Stimulated activated CD8-positive, alpha-beta memory T cell treated with anti-CD3 and anti-CD28 coated beads, Interleukin-4, amount 100 ng/mL, for 24 hours (primary cell): ENCODE results near the gene ANKS6.

Source experiments
- DNase-seq: peaks from one replicate; pipeline ENCODE4 v3.0.0-alpha.2; 2020; ENCODE audit warnings: low read depth

Gene ANKS6

DNA sequence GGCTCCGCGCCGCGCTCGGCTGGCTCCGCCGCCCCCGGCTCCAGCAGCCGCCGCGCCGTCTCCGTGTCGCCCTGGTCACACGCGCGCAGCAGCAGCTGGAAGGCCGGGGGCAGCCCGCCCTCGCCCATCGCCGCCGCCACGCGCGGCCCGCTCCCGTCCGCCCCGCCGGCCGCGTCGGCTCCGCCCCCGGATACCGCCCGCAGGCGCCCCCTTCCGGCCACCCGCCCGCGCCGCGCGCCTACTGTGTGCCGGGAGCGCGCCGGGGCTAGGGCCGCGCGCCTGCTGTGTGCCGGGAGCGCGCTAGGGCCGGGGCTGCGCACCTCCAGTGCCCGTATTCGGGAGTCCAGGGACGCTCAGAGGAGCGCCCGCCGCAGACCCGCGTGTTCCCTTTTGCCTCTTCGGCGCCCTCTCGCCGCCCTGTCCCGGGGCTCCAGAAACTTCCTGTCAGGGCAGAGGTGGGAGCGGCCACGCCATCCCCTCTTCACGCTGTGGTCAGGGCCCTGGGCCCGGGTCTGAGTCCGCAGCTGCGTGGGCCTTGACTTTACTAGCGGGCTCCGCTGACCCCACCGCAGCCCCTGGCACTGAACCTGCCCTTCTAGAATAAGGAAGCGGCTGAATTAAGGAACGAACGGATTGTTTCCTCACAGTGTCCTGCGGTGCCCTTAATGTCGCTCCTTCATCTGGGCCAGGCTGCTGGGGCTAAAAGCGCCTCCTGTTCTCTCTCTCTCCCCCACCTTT is at the start of gene ANKS6:
Gene ANKS6 (minus strand): TSS at position 192 of the 738 bp plus-strand sequence. CDS start 64 bp downstream, at position 128.
- peak; percentile 68 for DNase-seq

DNA sequence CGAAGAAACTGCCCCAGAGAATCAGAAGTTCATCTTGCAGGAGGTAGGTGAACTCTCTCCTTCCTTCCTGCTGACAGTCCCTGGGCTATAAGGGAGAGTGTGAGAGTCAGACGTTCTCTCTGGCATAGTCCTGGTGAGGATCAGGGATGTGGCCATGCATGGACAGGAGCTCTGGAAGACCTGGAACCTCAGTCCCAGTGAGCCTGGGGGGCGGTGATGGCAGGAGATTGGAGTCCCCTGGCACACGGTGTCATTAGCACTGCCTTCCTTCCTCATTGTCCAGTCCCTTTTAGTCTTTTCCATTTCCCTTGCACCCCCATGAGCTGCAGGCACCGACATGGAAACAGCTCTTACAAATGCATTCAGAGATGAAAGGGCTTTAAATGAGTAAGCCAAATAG is 49.7 kb upstream of the ANKS6 start:
- no peak for DNase-seq

DNA sequence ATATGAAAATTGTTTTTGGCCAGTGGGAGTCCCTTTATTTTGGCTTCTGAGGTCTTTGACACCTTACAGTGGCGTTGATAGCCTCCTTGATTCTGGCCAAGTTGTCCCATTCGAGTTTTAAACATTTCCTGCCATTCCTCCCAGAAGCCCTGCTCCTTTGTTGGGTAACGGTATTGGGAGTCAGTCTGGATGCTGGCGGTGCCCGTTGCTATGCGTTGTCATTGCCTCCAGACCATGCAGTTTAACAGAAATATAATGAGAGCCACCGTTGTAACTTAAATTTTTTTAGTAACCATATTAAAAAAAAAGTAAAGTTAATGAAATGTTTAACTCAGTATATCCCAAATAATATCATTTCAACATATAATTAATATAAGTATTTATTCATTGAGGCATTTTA is 46.2 kb upstream of the ANKS6 start:
- DNase-seq: no peak

DNA sequence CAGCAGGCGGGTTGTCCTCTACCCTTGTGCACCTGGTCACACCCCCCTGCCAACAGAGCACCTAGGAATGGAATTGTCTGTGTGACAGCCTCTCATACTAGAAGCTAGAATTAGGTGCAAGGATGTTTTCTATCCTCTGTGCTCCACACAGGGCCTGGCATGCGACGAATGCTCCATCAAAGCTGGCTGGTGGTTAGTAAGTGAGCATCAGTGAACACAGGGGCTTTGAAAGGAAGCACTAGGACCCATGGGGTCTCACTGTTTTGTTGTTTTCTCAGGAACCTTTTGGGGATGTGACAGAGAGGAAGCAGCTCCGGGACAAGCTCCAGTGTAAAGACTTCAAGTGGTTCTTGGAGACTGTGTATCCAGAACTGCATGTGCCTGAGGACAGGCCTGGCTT is 43.4 kb upstream of the ANKS6 start:
- DNase-seq: no peak

DNA sequence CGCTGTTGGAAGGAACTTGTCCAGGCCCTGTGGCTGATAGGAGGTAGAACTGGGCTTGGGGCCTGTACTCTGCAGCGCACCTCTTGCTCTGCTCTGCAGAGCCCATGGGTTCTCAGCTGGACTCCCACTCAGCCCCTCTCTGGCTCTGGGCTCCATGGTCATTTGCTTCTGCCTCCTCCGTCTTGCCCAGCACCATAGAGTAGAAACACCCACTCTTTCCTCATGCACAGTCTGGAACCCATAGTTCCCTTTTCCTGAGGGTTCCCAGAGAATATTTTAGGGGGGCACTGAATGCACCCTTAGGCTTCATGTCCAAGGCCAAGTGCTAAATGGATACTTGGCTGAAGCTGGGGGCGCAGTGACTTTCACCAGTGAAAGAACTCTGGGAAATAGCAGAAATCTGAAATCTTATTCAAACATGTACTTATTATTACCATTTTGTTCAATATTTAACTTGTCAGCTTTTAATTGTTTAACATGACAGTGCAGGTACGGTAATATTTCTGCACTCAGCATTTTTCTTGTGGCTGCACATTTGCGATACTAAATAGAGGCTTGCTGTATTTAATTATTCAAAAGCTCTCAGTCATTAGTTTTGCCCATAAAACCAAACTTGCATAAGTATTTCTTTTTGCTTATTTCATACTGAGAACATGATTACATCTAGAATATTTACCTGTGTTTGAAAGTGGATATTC is 42.7 kb upstream of the ANKS6 start:
- no peak for DNase-seq

DNA sequence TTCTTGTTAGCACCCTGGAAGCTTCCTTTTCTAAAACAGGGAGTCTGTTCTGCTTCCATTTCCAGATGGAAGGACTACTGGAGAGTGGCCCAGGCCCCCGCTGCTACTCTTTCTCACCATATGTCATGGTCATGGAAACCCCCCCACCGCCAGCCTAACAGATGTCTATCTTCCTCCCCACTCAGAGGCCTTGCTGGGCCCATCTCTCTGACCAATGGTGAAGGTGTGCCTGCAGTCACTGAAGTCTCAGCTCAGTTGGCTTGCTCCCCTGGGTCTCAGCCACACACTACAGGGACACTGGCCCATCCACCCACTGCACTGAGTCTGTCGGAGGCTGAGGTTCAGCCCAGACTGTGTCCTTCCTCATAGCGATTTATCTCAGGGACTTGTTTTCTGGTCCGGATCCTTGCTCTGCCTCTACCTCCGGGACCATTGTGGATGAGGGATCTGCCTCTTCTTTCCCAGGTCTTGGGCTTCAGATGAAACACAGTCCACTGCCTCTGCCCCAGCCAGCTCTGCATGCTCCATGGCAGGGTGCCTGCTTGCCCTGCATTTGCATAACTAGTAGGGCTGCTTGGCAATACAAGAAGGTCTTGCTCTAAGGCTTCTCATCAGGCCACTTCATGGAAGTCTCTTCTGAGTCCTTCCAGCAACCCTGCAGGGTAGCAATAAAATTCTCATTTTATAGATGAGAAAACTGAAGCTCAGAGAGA is 42.0 kb upstream of the ANKS6 start:
- no peak for DNase-seq

DNA sequence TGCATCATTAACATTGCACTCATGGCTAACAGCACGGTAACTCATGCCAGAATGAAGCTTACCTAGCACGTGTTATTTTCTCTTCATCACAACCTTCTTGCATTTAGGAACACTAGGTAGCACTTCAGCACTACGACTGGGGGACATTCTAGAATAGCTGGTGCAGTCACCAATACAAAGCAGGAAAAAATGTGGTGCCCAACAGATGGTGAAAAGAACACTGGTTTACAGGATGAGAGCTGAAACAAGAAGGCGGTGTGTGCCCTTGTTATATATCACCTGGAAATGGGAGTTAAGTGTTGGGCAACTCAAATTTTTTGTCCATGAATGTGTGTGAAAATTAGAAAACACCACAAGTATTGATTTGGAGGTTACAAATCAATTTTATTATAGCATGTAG is 41.2 kb upstream of the ANKS6 start:
- DNase-seq: no peak

DNA sequence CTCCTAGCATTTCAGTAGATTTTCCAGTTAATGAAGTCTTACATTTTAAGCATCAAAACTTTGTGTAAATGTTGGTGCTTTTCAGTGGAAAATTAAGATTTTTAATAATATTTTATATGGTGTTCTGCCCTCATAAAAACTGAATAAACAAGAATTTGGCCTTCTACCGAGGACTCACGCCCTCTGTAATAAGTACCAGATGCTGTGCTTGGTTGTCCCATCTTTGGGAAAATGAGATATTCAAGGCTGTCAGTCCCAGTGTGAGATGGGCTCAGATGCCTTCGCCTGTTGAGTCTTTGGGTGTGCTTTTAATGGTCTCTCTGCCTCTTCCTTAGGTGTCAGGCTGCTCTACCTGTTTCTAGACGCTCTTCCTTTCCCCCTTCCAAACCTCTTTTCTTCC is 39.9 kb upstream of the ANKS6 start:
- no peak for DNase-seq

DNA sequence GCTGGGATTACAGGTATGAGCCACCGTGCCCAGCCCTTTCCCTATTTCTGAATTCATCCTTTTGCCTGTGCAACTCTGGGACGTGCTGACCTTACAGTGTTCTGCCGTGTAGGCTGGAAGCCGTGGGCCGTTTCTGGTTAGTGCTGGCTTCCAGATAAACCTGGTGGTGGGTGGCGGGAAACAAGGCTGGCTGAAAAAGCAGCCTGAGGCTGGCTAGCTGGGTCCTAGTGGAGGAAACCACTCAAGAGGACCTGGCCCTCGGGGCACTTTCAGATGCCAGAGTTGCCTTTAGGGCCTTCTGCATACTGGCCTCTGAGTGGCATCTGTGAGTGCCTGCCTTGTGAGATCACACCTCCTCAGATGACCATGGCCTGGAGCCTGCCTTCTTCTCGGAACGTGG is 38.0 kb upstream of the ANKS6 start:
- no peak for DNase-seq

DNA sequence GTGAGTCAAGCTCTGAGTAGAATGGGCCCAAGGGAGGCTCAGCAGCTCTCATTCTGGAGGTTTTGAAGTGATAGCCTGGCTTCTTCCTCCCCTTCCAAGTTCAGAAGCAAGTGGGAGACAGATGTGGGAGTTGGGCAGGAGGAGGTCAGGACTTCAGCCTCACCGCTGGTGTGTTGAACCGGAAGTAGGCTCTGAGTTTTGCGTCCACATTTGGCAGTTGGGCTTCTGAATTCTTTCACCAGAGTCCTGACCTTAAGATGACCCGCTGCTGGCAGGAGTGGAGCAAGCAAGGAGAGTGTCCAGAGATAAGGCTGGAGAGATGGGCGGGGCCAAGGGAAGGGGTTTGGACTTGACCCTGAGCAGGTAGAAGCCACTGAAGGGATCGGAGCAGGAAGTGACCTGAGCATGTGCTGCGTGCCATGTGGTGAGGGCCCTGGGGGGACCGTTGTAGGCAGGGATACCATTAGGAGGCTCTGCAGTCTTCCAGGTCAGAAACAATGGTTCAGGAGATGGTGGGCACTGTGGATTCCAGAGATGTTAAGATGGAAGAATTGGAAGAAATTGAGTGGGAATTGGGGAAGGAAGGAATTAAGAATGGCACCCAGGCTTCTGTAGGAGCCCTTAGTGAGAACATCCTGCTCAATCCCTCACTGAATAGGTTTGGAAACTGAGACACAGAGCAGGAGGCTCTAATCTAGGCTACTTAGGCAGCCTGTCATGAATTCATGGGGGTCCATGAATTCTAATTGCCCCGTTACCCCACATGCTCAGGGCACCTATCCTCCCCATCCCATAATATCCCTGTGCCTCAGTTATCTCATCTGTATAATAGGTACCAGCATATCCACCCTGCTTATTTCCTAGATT is 37.0 kb upstream of the ANKS6 start:
- DNase-seq: no peak

DNA sequence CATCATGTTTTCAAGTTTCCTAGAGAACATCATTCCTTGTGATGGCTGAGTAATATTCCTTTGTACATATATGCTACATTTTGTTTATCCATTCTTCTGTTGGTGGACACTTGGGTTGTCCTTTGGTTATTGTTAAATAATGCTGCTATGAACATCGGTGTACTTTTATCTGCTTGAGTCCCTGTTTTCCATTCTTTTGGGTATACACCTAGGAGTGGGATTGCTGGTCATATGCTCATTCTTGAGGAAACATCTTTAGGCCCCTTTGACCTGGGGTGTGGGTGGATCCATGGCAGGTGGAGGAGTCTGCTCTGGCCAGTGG is 36.4 kb upstream of the ANKS6 start:
- DNase-seq: no peak

DNA sequence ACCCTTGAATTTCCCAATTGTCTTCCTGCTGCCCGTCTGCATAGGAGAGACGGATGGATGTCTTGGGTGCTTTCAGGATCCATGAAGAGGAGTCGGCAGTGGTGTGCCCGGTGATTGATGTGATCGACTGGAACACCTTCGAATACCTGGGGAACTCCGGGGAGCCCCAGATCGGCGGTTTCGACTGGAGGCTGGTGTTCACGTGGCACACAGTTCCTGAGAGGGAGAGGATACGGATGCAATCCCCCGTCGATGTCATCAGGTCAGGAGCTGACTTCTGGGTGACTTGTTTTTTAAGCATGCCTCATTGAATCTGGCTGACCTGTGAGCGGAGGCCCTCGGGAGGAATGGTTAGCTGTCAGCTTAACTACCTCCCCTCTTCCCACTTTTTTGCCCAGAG is 35.3 kb upstream of the ANKS6 start:
- DNase-seq: no peak

DNA sequence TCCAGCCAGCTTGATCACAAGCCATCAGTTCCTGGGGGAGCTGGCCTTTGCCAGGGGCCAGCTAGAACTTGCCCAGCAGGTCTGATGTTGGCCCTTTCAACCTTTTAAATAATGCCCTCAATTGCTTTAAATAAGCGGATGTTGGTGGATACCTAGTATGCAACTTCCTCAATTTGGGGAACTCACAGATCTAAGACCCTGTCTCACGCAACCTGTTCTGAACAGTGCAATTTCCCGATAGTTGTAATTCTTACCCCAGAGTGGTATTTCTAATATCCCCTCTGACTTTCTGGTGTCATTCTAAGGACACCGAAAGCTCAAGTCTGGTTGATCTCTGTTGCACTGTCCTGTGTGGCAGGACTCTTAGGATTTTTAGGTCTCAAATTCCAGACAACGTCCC is 34.2 kb upstream of the ANKS6 start:
- DNase-seq: no peak

DNA sequence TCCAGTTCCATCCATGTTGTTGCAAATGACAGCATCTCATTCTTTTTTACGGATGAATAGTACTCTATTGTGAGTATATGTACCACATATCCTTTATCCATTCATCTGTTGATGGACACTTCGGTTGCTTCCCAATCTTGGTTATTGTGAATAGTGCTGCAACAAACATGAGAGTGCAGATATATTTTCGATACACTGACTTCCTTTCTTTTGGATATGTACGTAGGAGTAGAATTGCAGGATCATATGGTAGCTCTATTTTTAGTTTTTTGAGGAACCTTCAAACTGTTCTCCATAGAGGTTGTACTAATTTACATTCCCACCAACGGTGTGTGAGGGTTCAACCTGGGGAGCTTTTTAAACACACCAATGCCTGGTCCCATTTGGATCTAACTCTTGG is 33.4 kb upstream of the ANKS6 start:
- no peak for DNase-seq

DNA sequence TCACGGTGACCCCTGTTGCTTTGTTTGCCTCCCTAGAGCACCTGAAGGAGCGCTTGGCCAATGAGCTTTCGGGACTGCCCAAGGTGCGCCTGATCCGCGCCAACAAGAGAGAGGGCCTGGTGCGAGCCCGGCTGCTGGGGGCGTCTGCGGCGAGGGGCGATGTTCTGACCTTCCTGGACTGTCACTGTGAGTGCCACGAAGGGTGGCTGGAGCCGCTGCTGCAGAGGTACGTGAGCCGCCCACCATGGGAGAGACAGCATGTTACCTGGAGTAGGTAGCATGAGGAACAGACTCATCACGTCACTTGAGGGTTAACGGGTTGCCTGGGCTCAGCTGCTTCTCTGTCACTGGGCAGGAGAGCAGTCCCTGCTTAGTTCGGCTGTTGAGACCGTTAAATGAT is 30.4 kb upstream of the ANKS6 start:
- DNase-seq: no peak

DNA sequence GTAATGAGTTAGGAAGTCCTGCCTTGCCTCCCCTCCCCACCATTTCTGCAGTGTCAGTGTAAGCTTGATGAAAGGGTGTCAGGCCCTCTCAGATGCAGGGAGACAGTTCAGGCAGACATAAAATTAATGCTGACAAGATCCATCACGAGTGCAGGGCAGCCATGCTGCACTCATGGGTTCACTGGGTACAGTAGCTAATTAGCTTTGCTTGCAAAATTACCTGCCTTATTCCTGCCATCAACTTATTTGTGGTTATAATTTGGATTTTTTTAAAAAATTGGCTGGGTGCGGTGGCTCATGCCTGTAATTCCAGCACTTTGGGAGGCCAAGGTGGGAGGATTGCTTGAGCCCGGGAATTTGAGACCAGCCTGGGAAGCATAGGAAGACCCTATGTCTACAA is 29.1 kb upstream of the ANKS6 start:
- DNase-seq: no peak

DNA sequence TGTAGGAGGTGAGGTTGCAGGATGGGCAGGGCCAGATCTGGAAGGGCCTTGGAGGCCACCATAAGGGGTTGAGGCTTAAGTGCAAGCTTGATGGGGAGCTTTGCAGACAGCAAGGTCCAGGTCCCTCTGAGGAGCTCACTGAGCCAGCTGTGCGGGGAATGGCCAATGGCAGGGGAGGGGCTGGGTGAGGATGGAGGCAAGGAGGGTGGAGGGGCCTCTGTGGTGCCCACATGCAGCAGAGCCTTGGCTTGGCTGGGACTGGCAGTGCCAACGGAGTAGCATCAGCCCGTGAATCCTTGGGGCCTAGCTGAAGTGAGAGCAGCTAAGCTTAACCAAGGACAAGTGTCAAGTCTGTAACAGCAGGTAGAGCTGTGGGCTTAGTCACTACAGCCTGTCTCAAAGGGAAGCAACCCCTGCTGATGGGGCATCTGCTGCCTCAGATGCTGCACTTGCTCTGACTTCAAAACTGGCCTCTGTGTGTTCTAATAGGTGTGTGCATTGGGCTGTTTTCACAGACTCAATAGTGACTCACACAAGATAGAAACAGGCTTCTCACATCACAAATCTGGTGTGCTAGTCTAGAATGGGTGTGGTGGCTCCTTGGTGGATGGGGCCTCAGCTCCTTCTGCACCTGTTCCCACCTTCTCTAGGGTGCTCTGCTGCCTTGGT is 27.4 kb upstream of the ANKS6 start:
- DNase-seq: no peak

DNA sequence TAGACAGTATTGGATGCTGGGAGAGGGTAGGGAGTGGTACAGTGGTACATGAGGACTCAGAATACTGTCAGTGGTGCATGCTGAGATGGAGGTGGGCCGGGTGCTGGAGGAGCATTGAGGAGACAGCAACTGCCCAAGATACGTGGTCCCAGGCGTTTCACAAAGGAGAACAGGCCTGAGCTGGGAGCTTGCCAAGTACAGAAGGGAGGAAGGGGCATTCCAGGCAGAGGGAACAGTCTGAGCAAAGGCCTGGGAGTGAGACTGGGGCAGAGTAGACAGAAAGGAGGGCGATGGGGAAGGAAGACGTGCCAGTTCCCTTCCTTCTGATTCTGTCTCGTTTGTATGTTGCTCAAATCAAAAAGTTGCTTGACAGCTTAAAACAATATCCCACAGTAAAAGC is 26.3 kb upstream of the ANKS6 start:
- no peak for DNase-seq

DNA sequence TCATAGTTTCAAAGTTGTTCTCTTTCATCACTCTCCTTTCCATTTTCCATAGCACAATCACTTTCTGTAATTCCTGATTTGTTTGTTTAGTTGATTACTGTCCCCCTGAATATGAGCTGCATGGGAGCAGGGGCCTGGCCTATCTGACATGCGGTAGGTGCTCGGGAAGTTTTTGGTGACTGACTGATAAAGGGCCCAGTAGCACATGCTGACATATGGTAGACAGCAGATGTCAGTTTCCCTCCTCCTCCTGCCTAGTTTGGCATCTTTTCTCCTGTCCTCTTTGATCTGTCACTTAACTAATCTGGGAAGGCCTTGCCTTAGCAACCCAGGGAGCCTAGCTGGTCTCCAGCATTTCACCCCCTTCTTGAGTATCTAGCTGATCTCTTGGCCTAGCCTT is 25.5 kb upstream of the ANKS6 start:
- no peak for DNase-seq

DNA sequence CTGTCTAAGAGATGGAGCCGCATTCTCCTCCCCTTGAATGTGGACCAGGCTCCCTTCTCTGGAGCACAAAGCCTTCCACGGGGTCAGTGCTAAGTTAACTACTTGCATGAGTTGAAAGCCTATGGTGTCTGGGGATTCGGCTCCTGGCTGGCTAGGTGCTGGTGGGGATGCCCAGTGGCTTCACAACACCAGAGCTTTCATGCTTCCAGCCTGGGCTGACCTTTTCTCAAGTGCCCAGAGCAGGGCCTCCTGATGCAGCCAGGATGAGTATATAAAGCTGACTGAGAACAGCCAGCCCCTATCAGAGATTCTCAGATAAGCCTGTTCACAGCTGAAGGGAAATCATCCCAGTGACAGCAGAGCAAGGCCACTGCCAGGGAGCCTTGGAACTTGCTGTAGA is 22.9 kb upstream of the ANKS6 start:
- DNase-seq: no peak

DNA sequence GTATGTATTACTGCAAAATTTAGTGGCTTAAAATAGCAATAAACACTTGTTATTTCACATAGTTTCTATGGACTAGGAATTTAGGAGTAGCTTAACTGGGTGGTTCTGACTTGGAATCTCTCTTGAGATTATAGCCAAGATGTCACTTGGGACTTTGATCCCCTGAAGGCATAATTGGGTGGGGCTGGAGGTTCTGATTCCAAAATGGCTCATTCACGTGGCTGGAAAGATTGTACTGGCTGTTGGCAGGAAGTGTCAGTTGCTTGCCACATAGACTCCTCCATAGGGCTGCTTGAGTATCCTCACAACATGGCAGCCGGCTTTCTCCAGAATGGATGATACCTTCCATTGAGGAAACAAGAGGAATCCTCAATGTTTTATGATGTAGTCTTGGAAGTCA is 22.4 kb upstream of the ANKS6 start:
- no peak for DNase-seq

DNA sequence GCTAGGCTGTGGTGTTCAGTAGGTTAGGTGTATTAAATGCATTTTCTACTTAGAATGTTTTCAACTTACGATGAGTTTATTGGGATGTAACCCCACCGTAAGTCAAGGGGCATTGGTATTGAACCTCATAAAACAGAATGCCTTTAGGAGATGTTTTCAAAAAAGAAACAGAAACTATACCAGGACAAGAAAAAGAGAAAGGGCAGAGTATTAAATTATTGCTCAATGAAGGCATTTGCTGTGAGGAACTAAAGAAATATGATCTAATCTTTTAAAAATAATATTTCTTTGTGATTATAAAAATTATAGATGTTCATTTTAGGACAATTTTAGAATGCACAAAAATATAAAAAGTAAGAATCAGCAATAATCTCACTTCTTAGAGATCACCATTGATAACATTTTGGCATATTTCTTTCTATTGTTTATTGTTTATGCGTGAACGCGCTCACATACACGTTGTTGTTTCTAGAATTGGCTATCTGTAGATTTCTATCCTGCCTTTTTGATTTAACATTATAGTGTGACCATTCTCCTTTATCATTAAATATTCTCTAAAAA is 19.1 kb upstream of the ANKS6 start:
- no peak for DNase-seq
